ENCODE results near the gene NTRK1.
A peak's percentile ranks its signal among the peaks of the same experiment; 100 is the strongest.

NTRK1 gene

GRCh38 chr1:156920233-156921052, 59.8 kb downstream of the NTRK1 start, which contains the start of gene LRRC71 (continued):
- TF ChIP-seq ZBTB44 (tag by site-specific recombination; IDR thresholded peaks at IDR 0.05) (no peak), ZNF513 (tag by site-specific recombination; IDR thresholded peaks at IDR 0.05) (no peak), ZNF433 (tag by site-specific recombination; IDR thresholded peaks at IDR 0.05; ENCODE audit: low read depth) (no peak), PBX3 (CRISPR knock-in tag; IDR thresholded peaks at IDR 0.05) (no peak), GLIS2 (tag by site-specific recombination; IDR thresholded peaks at IDR 0.05) (peak; percentile 11; the same call in 1 of the 2 replicates), ZBTB49 (tag by site-specific recombination; IDR thresholded peaks at IDR 0.05; ENCODE audit: low read depth) (no peak), SP3 (tag by site-specific recombination; IDR thresholded peaks at IDR 0.05) (peak; percentile 76), ZNF280C (tag by site-specific recombination; IDR thresholded peaks at IDR 0.05) (no peak), ZNF121 (tag by site-specific recombination; IDR thresholded peaks at IDR 0.05) (no peak), ZNF707 (tag by site-specific recombination; IDR thresholded peaks at IDR 0.05) (no peak), ZNF843 (tag by site-specific recombination; IDR thresholded peaks at IDR 0.05) (no peak), ZFP69B (tag by site-specific recombination; IDR thresholded peaks at IDR 0.05) (peak; percentile 34; the same call in 1 of the 2 replicates), ZNF654 (tag by site-specific recombination; IDR thresholded peaks at IDR 0.05; ENCODE audit: low read depth) (peak; percentile 38), ZNF449 (tag by site-specific recombination; IDR thresholded peaks at IDR 0.05) (peak; percentile 42; the same call in 1 of the 2 replicates), ZBTB17 (tag by site-specific recombination; IDR thresholded peaks at IDR 0.05) (peak; percentile 71; the same call in 1 of the 2 replicates), ZNF341 (tag by site-specific recombination; IDR thresholded peaks at IDR 0.05; ENCODE audit: low read depth) (no peak), REPIN1 (tag by site-specific recombination; IDR thresholded peaks at IDR 0.05; ENCODE audit: low read depth) (no peak), ZSCAN16 (tag by site-specific recombination; IDR thresholded peaks at IDR 0.05) (no peak), GLI2 (tag by site-specific recombination; IDR thresholded peaks at IDR 0.05; ENCODE audit: borderline replicate concordance, low read depth) (no peak), ZNF600 (tag by site-specific recombination; IDR thresholded peaks at IDR 0.05) (peak; percentile 81; the same call in 1 of the 2 replicates), HIC1 (tag by site-specific recombination; IDR thresholded peaks at IDR 0.05) (0 out of 2 replicates have a peak, but pooled peaks have one; percentile 21), ZBTB20 (tag by site-specific recombination; IDR thresholded peaks at IDR 0.05) (no peak), ZNF423 (tag by site-specific recombination; IDR thresholded peaks at IDR 0.05) (no peak), ZNF596 (tag by site-specific recombination; IDR thresholded peaks at IDR 0.05) (no peak), ZNF48 (tag by site-specific recombination; IDR thresholded peaks at IDR 0.05) (no peak)

Measured in HEK293 (cell line).